ENCODE results near the gene XRCC1.
A peak's percentile ranks its signal among the peaks of the same experiment; 100 is the strongest.

Gene XRCC1

GRCh38 chr19:43541920-43542650 lies 33.2 kb downstream of the XRCC1 start:
- TF ChIP-seq ZFX (IDR thresholded peaks at IDR 0.05) (no peak), CTCF (conservative IDR thresholded peaks at IDR 0.05) (no peak)
- no peak overlapping the region for H3K27ac ChIP-seq

GRCh38 chr19:43540381-43540780 lies 34.9 kb downstream of the XRCC1 start:
- TF ChIP-seq ZFX (IDR thresholded peaks at IDR 0.05) (no peak), CTCF (conservative IDR thresholded peaks at IDR 0.05) (no peak)
- H3K27ac ChIP-seq = no peak overlapping the region

GRCh38 chr19:43538922-43539321 lies 36.4 kb downstream of the XRCC1 start:
- TF ChIP-seq ZFX (IDR thresholded peaks at IDR 0.05) = no peak
- TF ChIP-seq CTCF (conservative IDR thresholded peaks at IDR 0.05) = no peak
- no peak overlapping the region for H3K27ac ChIP-seq

- no peak; the same call in 1 of the 2 replicates for TF ChIP-seq CTCF (conservative IDR thresholded peaks at IDR 0.05)
- no peak for TF ChIP-seq ZFX (IDR thresholded peaks at IDR 0.05)
- H3K27ac ChIP-seq = no peak overlapping the region
These were observed 40.2 kb downstream of the XRCC1 start for GRCh38 chr19:43534816-43535761.

- H3K27ac ChIP-seq = no peak overlapping the region
- TF ChIP-seq ZFX (IDR thresholded peaks at IDR 0.05) = no peak
- no peak for TF ChIP-seq CTCF (conservative IDR thresholded peaks at IDR 0.05)
These were observed 41.0 kb downstream of the XRCC1 start for GRCh38 chr19:43534305-43534815.

GRCh38 chr19:43533546-43534304 lies 41.6 kb downstream of the XRCC1 start:
- TF ChIP-seq ZFX (IDR thresholded peaks at IDR 0.05) (no peak), CTCF (conservative IDR thresholded peaks at IDR 0.05) (no peak)
- peak overlapping the region; percentile 86 for H3K27ac ChIP-seq

Measured in C4-2B (cell line).